GM12892 (cell line): ENCODE data around the gene USP53.

ENCODE experiments used
- POLR2A ChIP-seq: IDR thresholded peaks from 2 replicates; pipeline ENCODE4 v1.6.1; 2011; ENCODE audit warnings: low read depth, low read length, control low read depth
- POLR2AphosphoS5 ChIP-seq: IDR thresholded peaks from 2 replicates; pipeline ENCODE4 v1.6.1; 2011; ENCODE audit warnings: low read depth, low read length, control low read depth
- TAF1 ChIP-seq: IDR thresholded peaks from 2 replicates; pipeline ENCODE4 v1.6.1; 2011; ENCODE audit warnings: low read depth, mild to moderate bottlenecking, control low read depth, low read length, borderline replicate concordance

- no peak for TF ChIP-seq POLR2A
- no peak for TF ChIP-seq POLR2AphosphoS5
- no peak for TF ChIP-seq TAF1
Measured at GRCh38 chr4:119242417-119242816, 29.9 kb downstream of the USP53 start.
